Measurements from ENCODE around the gene FIGNL1.

GRCh38 chr7:50471970-50472369, 21.8 kb upstream of the FIGNL1 start:
- TF ChIP-seq CTCF (IDR thresholded peaks at IDR 0.05) = no peak
- TF ChIP-seq EZH2 (IDR thresholded peaks at IDR 0.05; ENCODE audit: borderline replicate concordance, insufficient read depth, low read depth, low read length, poor library complexity, severe bottlenecking) = no peak

All from B cell (primary cell).